C4-2B (cell line): ENCODE measurements around the gene GPR17.

Experiments
- CTCF ChIP-seq: fragments of 450-650 bp; conservative IDR thresholded peaks from 2 replicates; pipeline ENCODE4 v1.5.1; 2017; ENCODE audit warnings: mild to moderate bottlenecking
- ZFX ChIP-seq: fragments of 450-650 bp; IDR thresholded peaks from 2 replicates; pipeline ENCODE4 v1.6.1; 2017

DNA sequence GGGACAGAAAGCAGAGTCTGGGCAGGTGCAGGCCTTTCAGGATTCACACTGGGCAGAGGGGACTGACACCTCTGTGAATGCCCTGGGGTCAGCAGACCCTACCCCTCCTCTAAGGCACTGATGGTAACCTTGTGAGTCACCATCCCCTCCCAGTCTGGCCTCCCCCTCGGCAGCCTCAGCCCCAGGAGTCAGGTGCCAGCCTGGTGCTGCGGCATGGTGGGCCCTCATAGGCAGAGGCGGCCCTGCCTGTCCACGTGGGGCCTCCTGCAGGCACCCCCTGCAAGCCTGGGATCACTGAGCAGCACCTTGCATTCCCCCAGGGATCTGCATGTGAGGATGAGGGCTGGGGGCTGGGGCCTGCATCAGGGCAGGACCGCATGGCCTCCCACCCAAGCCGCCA lies 4.8 kb upstream of the GPR17 start:
- TF ChIP-seq CTCF (no peak), ZFX (no peak)
